Epithelial cell of esophagus (primary cell): ENCODE measurements around the gene CERKL.

Experiments used
- DNase-seq: peaks from one replicate; pipeline ENCODE4 v3.0.0; 2010; ENCODE audit warnings: low read depth
- H3K4me3 ChIP-seq: 2 replicates; pipeline ENCODE4 v1.5.1; 2011; ENCODE audit warnings: mild to moderate bottlenecking, low read length, control low read depth
- CTCF ChIP-seq: IDR thresholded peaks from 2 replicates; pipeline ENCODE4 v1.5.1; 2011; ENCODE audit warnings: low read depth, mild to moderate bottlenecking, low read length, control low read depth, inconsistent platforms; ENCODE audit not compliant: insufficient read depth; ENCODE audit errors: missing control alignments

Gene CERKL

DNA sequence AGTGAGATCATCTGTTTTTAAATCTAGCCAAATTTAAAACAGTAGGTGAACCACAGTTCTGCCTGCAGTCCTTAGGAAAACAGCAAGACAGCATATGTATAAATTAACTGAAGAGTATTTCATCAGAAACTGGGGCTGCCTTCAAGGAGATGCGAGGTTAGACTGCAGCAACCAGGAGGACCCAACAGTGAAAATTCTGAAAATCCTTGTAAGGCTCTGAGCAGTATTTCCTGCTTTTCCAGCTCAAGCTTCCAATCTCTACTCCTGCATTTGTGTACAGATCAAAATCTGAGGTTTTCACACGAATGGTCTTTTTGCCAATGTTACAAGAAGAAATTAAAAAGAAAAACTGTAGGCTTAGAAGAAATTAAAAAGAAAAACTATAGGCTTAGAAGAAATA, 43.7 kb downstream of the CERKL start:
- no peak overlapping the region for H3K4me3 ChIP-seq
- no peak for TF ChIP-seq CTCF
- DNase-seq = no peak

GRCh38 chr2:181607629-181608590, 49.0 kb downstream of the CERKL start:
- no peak for TF ChIP-seq CTCF
- H3K4me3 ChIP-seq = no peak overlapping the region
- no peak for DNase-seq

DNA sequence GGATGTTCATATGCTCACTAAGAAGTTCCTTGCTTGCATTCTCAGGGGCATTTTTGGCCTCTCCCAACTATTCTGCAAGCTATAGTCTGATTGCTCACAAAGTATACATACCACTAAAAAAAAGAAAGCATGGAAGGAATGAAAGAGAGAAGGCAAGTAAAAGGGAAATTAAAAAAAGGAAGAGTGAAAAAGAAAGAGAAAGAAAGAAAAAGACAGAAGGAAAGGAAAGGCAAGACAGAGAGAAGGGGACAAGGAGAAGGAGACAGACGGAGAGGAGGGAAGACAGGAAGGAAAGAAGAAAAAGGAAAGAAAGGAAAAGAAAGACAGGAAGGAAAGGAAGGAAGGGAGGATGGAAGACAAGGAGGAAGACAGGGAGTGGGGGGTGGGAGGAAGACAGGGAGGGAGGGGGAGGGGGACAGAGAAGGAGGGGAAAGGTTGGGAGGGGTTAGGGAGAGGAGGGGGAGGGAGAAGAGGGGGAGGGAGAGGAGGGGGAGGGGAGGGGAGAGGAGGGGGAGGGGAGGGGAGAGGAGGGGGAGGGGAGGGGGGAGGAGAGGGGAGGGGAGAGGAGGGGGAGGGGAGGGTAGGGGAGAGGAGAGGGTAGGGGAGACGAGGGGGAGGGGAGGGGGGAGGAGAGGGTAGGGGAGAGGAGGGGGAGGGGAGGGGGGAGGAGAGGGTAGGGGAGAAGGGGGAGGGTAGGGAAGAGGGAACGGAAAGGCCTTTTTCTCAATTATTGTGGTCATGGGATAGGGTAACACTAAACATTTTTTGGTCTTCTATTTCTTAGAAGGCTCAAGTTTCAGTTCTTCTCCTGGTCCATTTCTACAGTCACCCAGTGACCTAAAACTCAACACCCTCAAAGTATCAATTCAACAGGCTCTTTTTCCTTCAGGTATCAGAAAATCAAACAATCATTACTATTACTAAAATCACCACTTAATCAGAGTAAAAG, 50.7 kb downstream of the CERKL start:
- H3K4me3 ChIP-seq = no peak overlapping the region
- TF ChIP-seq CTCF = no peak
- no peak for DNase-seq

- DNase-seq = no peak
- H3K4me3 ChIP-seq = no peak overlapping the region
- no peak for TF ChIP-seq CTCF
These were observed 54.9 kb downstream of the CERKL start for GRCh38 chr2:181602017-181602416.

DNA sequence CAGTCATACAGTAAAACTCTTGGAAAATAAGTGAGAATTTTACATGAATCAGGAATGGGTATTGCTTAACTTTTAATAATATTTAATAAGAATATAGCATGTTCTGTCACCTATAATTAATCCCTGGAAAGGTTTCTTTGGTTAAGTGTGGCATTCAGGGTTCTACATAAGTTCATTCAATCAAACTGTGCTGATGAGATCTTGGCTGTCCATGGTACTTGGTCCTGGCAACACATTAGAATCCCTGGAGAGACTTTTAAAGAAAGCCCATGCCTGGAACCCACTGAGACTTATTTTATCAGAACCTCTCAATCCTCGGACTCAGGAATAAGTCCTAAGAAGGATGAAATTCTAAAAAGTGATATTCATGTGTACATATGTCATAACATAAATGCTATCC, 60.3 kb downstream of the CERKL start:
- TF ChIP-seq CTCF = no peak
- H3K4me3 ChIP-seq = no peak overlapping the region
- DNase-seq = no peak

GRCh38 chr2:181594322-181594721, 62.6 kb downstream of the CERKL start:
- no peak for TF ChIP-seq CTCF
- no peak overlapping the region for H3K4me3 ChIP-seq
- no peak for DNase-seq
